Glomerular visceral epithelial cell (primary cell): ENCODE measurements around the gene NBPF3.
"Not testable (repeated sequence)": the region's sequence is repeated elsewhere in the genome, so short reads cannot be mapped to it uniquely, and the experiment has no call there.

Source experiments
- DNase-seq: peaks from one replicate; pipeline ENCODE4 v3.0.0-alpha.2; 2016; ENCODE audit errors: extremely low spot score

NBPF3 gene

GRCh38 chr1:21518774-21519455 lies 79.0 kb downstream of the NBPF3 start:
- DNase-seq = no peak

GRCh38 chr1:21519486-21520070 lies 79.6 kb downstream of the NBPF3 start:
- not testable (repeated sequence) for DNase-seq

- DNase-seq = no peak
Measured at GRCh38 chr1:21520899-21521716, 81.2 kb downstream of the NBPF3 start.

GRCh38 chr1:21521717-21522060 lies 81.8 kb downstream of the NBPF3 start:
- no peak for DNase-seq

- DNase-seq = no peak
Measured at GRCh38 chr1:21522525-21523038, 82.6 kb downstream of the NBPF3 start.

GRCh38 chr1:21523297-21523813 lies 83.4 kb downstream of the NBPF3 start:
- DNase-seq = no peak

- DNase-seq = no peak
Measured at GRCh38 chr1:21524220-21524619, 84.3 kb downstream of the NBPF3 start.

GRCh38 chr1:21524686-21525339 lies 84.9 kb downstream of the NBPF3 start:
- no peak for DNase-seq

GRCh38 chr1:21525340-21525717 lies 85.4 kb downstream of the NBPF3 start:
- no peak for DNase-seq

- no peak for DNase-seq
Measured at GRCh38 chr1:21526441-21526840, 86.5 kb downstream of the NBPF3 start.

GRCh38 chr1:21530368-21531016 lies 90.6 kb downstream of the NBPF3 start:
- no peak for DNase-seq

GRCh38 chr1:21531241-21531640 lies 91.3 kb downstream of the NBPF3 start:
- DNase-seq = no peak

GRCh38 chr1:21532496-21532895 lies 92.6 kb downstream of the NBPF3 start:
- DNase-seq = no peak

- no peak for DNase-seq
Measured at GRCh38 chr1:21532992-21533534, 93.1 kb downstream of the NBPF3 start.

- no peak for DNase-seq
Measured at GRCh38 chr1:21534146-21534545, 94.2 kb downstream of the NBPF3 start.
